ENCODE results near the gene ALDH16A1. TPM values are rescaled to one million over a fixed set of nuclear protein-coding genes. Genes with fewer than 3 reads are reported as not detected.

ALDH16A1 gene
- total and polyA plus RNA-seq, 9 donors: 0.93 to 24.2 (median 20.2) TPM

DNA sequence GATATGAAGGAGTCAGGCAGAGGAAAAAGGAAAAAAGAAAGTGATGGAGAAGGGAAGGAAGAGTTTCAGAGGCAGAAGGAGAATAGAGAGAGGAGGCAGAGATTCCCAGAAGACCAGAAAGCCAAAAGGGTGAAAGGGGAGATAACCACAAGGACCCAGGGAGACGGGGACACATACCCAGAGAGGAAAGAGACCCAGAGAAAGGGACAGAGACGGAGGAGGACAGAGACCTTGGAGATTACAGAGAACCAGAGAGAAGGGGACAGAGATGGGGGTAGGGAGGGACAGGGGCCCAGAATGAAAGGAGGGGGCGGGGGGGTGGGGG is 31.2 kb upstream of the ALDH16A1 start:
- peaks cover 9% of the 10 kb centered on the region for H3K27me3 ChIP-seq

DNA sequence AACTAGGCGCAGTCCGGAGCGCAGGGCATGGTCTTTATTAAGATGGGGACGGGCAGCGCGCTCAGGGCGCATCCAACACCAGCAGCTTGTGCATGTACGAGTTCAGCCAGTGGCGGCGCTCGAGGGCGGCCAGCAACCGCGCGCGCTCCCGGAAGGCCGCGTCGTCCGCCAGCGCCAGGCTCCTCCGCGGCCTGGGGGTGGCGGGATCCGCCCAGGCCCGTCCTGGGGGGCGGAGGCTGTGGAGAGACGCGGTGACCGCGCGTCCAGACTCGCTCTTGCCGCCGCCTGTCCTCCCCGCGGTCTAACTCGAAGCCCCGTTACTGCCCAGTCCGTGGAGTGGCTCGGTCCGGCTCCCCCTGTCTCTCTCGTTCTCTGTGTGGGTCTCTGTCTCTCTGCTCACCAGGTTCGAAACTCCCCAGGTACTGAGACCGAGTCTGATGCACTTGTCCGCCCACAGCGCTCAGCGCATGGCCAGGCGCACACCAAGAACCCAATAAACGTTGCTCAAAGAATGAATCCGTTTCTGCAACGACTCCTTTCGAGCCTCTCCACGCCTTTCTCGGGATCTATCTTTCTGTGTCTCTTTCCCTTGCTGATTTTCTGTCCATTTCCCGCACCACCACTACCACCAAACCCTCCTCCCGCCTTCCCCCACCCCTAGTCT is 30.5 kb upstream of the ALDH16A1 start:
- 2 to 3% (median 2%) methylated on average over 34 to 58 of the region's 58 CpGs for WGBS, 3 donors
- no peaks in the 10 kb centered on the region for H3K36me3 ChIP-seq
- intact Hi-C loops (cut with DNase I): no loop called here
- H3K27ac ChIP-seq: no peak overlapping the region
- peaks cover 9% of the 10 kb centered on the region for H3K27me3 ChIP-seq
- no peaks in the 10 kb centered on the region for H3K9me3 ChIP-seq
- TF ChIP-seq EP300 (IDR thresholded peaks at IDR 0.05) (no peak), POLR2A (IDR thresholded peaks at IDR 0.05) (no peak)
- TF ChIP-seq, protein P1, sequence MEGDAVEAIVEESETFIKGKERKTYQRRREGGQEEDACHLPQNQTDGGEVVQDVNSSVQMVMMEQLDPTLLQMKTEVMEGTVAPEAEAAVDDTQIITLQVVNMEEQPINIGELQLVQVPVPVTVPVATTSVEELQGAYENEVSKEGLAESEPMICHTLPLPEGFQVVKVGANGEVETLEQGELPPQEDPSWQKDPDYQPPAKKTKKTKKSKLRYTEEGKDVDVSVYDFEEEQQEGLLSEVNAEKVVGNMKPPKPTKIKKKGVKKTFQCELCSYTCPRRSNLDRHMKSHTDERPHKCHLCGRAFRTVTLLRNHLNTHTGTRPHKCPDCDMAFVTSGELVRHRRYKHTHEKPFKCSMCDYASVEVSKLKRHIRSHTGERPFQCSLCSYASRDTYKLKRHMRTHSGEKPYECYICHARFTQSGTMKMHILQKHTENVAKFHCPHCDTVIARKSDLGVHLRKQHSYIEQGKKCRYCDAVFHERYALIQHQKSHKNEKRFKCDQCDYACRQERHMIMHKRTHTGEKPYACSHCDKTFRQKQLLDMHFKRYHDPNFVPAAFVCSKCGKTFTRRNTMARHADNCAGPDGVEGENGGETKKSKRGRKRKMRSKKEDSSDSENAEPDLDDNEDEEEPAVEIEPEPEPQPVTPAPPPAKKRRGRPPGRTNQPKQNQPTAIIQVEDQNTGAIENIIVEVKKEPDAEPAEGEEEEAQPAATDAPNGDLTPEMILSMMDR (IDR thresholded peaks at IDR 0.05): no peak
- no peak for DNase-seq
- H3K4me1 ChIP-seq (ENCODE audit: insufficient read depth): no peaks in the 10 kb centered on the region
- no peak overlapping the region for H3K4me3 ChIP-seq

More for the DNA sequence above, 31.2 kb upstream of the ALDH16A1 start:
- H3K4me3 ChIP-seq: no peak overlapping the region
- H3K27ac ChIP-seq: no peak overlapping the region
- TF ChIP-seq, protein P1 (IDR thresholded peaks at IDR 0.05): no peak
- TF ChIP-seq POLR2A (IDR thresholded peaks at IDR 0.05) (no peak), EP300 (IDR thresholded peaks at IDR 0.05) (no peak)
- 12 to 18% (median 16%) methylated on average over 3 of the region's 3 CpGs for WGBS, 3 donors
- H3K36me3 ChIP-seq: no peaks in the 10 kb centered on the region
- H3K9me3 ChIP-seq: no peaks in the 10 kb centered on the region
- DNase-seq: no peak
- no peaks in the 10 kb centered on the region for H3K4me1 ChIP-seq (ENCODE audit: insufficient read depth)
- intact Hi-C loops (cut with DNase I): no loop called here

- H3K36me3 ChIP-seq: no peaks in the 10 kb centered on the region
- no peak for DNase-seq
- H3K9me3 ChIP-seq: no peaks in the 10 kb centered on the region
- 3 to 5% (median 5%) methylated on average over 38 to 42 of the region's 42 CpGs for WGBS, 3 donors
- no peak within 1 kb of the TSS for H3K4me3 ChIP-seq
- H3K27me3 ChIP-seq: peaks cover 9% of the 10 kb centered on the region
- intact Hi-C loops (cut with DNase I): no loop called here
- peaks cover 1% of the 10 kb centered on the region for H3K4me1 ChIP-seq (ENCODE audit: insufficient read depth)
- no peak for TF ChIP-seq EP300 (IDR thresholded peaks at IDR 0.05)
- H3K27ac ChIP-seq: no peak within 1 kb of the TSS
Observed at GRCh38 chr19:49423071-49423984, 29.7 kb upstream of the ALDH16A1 start, which contains the start of gene PTH2. TSS of gene PTH2 (minus strand) at chr19:49423441. CDS start at chr19:49423339, 102 bp downstream.

- no peak overlapping the region for H3K4me3 ChIP-seq
- intact Hi-C loops (cut with DNase I): no loop called here
- TF ChIP-seq, protein P1 (IDR thresholded peaks at IDR 0.05): no peak
- TF ChIP-seq POLR2A (IDR thresholded peaks at IDR 0.05): no peak
- TF ChIP-seq EP300 (IDR thresholded peaks at IDR 0.05): no peak
- H3K27ac ChIP-seq: no peak overlapping the region
- no peak for DNase-seq
- peaks cover 1% of the 10 kb centered on the region for H3K4me1 ChIP-seq (ENCODE audit: insufficient read depth)
- H3K27me3 ChIP-seq: peaks cover 9% of the 10 kb centered on the region
- H3K36me3 ChIP-seq: no peaks in the 10 kb centered on the region
- no peaks in the 10 kb centered on the region for H3K9me3 ChIP-seq
- WGBS, 3 donors: 6 to 9% (median 8%) methylated on average over 3 of the region's 3 CpGs
Observed at GRCh38 chr19:49423985-49424303, 29.1 kb upstream of the ALDH16A1 start.

- Histone ChIP-seq H3K4me1 (ENCODE audit: insufficient read depth) (peaks cover 1% of the 10 kb centered on the region), H3K27ac (no peak within 1 kb of the TSS), H3K9me3 (no peaks in the 10 kb centered on the region), H3K36me3 (no peaks in the 10 kb centered on the region), H3K27me3 (peaks cover 9% of the 10 kb centered on the region), H3K4me3 (no peak within 1 kb of the TSS)
- WGBS, 3 donors: 52 to 62% (median 61%) methylated on average over 7 of the region's 7 CpGs
- intact Hi-C loops (cut with DNase I): no loop called here
- no peak for DNase-seq
- TF ChIP-seq POLR2A (IDR thresholded peaks at IDR 0.05) (no peak), EP300 (IDR thresholded peaks at IDR 0.05) (no peak)
- TF ChIP-seq, protein P1 (IDR thresholded peaks at IDR 0.05): no peak
Observed at GRCh38 chr19:49425178-49425577, 27.8 kb upstream of the ALDH16A1 start, which contains the start of gene GFY. TSS of gene GFY (plus strand) at chr19:49425388. CDS start at chr19:49426431, 1,043 bp downstream.
